Measurements from ENCODE around the gene OSBP.
A peak's percentile ranks its signal among the peaks of the same experiment; 100 is the strongest.
"Not testable (repeated sequence)": the region's sequence is repeated elsewhere in the genome, so short reads cannot be mapped to it uniquely, and the experiment has no call there.

OSBP gene

GRCh38 chr11:59552844-59553243, 62.7 kb downstream of the OSBP start:
- ChIA-PET POLR2A (no interaction called here), CTCF (no interaction called here)
- no peak for TF ChIP-seq CTCF (IDR thresholded peaks at IDR 0.05; ENCODE audit: insufficient read depth, low read length, missing control alignments)
- DNase-seq (ENCODE audit: low read depth, low spot score) = no peak
- H3K4me3 ChIP-seq (ENCODE audit: low read depth, low read length) = no peak overlapping the region

DNA sequence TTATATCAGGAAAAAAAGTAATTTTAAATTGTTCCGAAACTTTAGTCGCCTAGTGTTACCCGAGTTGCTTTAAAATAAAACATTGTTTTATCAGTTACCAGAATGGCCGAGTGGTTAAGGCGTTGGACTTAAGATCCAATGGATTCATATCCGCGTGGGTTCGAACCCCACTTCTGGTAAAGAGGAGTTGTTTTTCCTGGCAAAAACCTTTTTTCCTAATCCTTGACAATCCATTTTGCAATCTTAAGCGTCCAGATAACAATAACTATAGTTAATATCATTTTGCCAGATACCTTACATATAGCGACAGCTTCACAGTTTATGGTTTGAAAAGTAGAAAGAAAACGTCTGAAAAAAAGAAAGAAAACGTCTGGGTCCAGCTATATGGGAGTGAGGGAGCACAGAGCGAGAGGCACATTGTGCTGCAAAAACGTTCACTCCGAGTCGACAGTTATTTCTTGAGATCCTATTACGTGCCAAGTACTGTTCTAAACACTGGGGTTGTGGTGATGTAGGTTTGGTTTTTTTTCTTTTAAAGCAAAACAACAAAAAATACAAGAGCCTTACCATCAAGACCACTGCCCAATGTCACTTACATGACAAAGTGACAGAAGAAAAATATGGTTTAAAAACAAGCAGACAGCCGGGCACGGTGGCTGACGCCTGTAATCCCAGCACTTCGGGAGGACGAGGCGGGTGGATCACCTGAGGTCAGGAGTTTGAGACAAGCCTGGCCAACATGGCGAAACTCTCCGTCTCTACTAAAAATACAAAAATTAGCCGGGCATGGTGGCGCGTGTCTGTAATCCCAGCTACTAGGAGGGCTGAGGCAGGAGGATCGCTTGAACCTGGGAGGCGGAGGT, 63.7 kb downstream of the OSBP start:
- ChIA-PET CTCF (interaction anchor here (4.0 kb wide), 1 partner anchor 14 kb away, joined by 38 read pairs; no protein-coding TSS in a partner anchor), POLR2A (interaction anchor here (1.5 kb wide), 1 partner anchor 9 kb away, joined by 4 read pairs; no protein-coding TSS in a partner anchor)
- DNase-seq (ENCODE audit: low read depth, low spot score) = peak; percentile 57
- peak overlapping the region; percentile 71 for H3K4me3 ChIP-seq (ENCODE audit: low read depth, low read length)
- no peak for TF ChIP-seq CTCF (IDR thresholded peaks at IDR 0.05; ENCODE audit: insufficient read depth, low read length, missing control alignments)

DNA sequence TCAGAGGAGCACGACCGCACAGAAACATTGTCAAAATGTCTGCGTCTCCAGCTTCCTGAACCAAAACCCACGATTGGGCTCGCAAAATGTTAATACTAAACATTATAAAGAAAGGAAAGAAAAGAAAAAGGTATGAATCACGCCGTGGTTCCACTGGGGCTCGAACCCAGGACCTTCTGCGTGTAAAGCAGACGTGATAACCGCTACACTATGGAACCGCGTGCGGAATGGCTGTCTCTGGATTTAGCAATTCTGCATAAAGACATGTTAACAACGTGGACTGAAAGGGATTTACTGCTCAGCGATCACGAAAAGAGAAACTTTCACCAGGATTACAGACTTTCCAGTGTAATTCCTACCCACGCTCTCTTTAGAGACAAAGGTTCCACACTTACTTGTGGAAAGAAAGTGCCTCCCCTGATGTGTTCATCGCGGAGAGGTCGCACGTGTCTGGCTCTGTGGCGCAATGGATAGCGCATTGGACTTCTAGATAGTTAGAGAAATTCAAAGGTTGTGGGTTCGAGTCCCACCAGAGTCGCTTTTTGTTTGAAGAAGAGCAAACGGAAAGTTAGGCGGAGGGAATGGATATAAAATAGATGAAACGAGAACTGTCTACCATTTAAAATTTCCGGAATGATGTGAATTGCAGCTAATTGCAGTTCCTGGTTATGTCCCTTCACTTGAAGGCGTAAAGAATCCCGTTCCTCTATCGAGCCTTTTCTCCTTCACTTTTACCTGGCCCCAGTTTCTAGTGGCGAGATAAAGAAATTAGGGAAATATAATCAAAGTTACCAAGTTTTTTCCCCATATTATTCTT, 64.5 kb downstream of the OSBP start:
- POLR2A ChIA-PET = interaction anchor here (0.8 to 1.5 kb wide), 3 partner anchors 8 to 15 kb away, joined by 3 to 4 read pairs (median 4); no protein-coding TSS in a partner anchor
- CTCF ChIA-PET = interaction anchor here (1.4 to 4.0 kb wide), 3 partner anchors 13 to 118 kb away, joined by 3 to 38 read pairs (median 5); partner anchors contain the start of gene PATL1
- DNase-seq (ENCODE audit: low read depth, low spot score) = peak; percentile 57
- peak overlapping the region; percentile 71 for H3K4me3 ChIP-seq (ENCODE audit: low read depth, low read length)
- TF ChIP-seq CTCF (IDR thresholded peaks at IDR 0.05; ENCODE audit: insufficient read depth, low read length, missing control alignments) = no peak

DNA sequence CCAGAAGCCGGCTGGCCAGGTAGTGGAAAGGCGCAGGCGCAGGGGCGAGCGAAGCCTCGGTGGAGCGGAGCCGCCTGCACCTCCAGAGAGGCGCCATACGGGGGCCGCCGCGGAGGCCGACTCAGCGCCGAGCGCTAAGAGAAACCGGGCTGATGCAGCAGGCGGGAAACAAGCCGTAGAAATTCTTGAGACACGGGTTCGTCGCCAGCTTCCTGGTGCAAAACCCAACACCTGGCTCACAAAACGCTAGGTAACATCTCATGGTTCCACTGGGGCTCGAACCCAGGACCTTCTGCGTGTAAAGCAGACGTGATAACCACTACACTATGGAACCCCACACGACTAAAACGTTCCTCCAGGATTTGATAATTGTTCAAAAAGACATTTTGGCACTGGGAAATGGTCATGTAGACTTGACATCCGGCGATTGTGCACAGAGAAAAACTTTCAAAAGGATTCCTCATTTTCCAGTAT, 65.2 kb downstream of the OSBP start:
- H3K4me3 ChIP-seq (ENCODE audit: low read depth, low read length) = peak overlapping the region; percentile 71
- peak; percentile 71 for TF ChIP-seq CTCF (IDR thresholded peaks at IDR 0.05; ENCODE audit: insufficient read depth, low read length, missing control alignments)
- ChIA-PET POLR2A (interaction anchor here (0.7 to 1.5 kb wide), 3 partner anchors 8 to 23 kb away, joined by 3 to 4 read pairs (median 4); no protein-coding TSS in a partner anchor), CTCF (interaction anchor here (1.3 to 4.0 kb wide), 5 partner anchors 10 to 130 kb away, joined by 3 to 38 read pairs (median 5); partner anchors contain the start of gene PATL1)
- peak; percentile 82 for DNase-seq (ENCODE audit: low read depth, low spot score)

DNA sequence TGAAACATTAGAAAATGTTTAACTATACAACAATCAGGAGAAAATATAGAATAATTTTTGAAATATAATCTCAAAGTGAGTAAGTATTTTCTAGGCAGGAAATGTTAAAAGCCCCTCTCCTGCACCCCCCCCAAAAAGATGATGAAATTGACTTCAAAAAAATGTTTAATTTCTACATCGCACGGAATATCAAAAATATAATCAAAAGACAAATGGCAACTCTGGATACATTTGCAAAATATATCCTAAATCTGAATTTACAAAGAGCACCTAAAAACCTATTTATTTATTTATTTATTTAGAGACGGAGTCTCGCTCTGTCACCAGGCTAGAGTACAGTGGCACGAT, 67.3 kb downstream of the OSBP start:
- H3K4me3 ChIP-seq (ENCODE audit: low read depth, low read length) = no peak overlapping the region
- POLR2A ChIA-PET = no interaction called here

DNA sequence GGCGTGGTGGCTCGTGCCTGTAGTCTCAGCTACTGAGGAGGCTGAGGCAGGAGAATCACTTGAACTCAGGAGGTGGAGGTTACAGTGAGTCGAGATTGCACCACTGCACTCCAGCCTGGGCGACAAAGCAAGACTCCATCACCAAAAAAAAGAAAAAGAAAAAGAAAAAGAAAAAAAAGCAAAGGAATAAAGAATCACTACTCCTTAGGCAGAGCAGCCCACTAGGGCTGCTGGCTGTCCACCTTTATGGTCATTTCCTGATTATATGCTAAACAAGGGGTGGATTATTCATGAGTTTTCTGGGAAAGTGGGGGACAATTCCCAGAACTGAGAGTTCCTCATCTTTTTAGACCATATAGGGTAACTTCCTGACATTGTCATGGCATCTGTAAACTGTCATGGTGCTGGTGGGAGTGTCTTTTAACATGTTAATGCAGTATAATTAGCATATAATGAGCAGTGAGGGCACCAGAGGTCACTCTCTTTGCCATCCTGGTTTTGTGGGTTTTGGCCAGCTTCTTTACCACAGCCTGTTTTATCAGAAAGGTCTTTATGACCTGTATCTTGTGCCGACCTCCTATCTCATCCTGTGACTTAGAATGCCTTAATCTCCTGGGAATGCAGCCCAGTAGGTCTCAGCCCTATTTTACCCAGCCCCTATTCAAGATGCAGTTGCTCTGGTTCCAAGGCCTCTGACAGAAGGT, 67.8 kb downstream of the OSBP start:
- H3K4me3 ChIP-seq (ENCODE audit: low read depth, low read length); POLR2A ChIA-PET; DNase-seq (ENCODE audit: low read depth, low spot score): not testable (repeated sequence)
- CTCF ChIA-PET = interaction anchor here (1.0 to 1.5 kb wide), 2 partner anchors 10 to 129 kb away, joined by 3 to 15 read pairs; no protein-coding TSS in a partner anchor

More for the DNA sequence above, 67.3 kb downstream of the OSBP start:
- TF ChIP-seq CTCF (IDR thresholded peaks at IDR 0.05; ENCODE audit: insufficient read depth, low read length, missing control alignments) = no peak
- CTCF ChIA-PET = interaction anchor here (1.1 to 4.0 kb wide), 2 partner anchors 10 to 11 kb away, joined by 3 to 38 read pairs; no protein-coding TSS in a partner anchor
- no peak for DNase-seq (ENCODE audit: low read depth, low spot score)

Data from AG04449 (cell line).